Measurements from ENCODE around the gene RNF227. TPM values are rescaled to one million over a fixed set of nuclear protein-coding genes. Genes with fewer than 3 reads are reported as not detected.

Gene RNF227
- total RNA-seq, 1 experiment from 2014 or later = 0.11 TPM

GRCh38 chr17:7950578-7950977 is 34.5 kb upstream of the RNF227 start:
- CTCF ChIA-PET = no interaction called here
- DNase-seq = no peak

GRCh38 chr17:7947651-7948050 is 31.6 kb upstream of the RNF227 start:
- no peak overlapping the region for H3K27ac ChIP-seq (ENCODE audit: low read length)
- H3K9ac ChIP-seq (ENCODE audit: low read length) = no peak overlapping the region
- POLR2A ChIA-PET (ENCODE audit: unreplicated experiment) = no interaction called here
- no peak for DNase-seq
- TF ChIP-seq CTCF (conservative IDR thresholded peaks at IDR 0.05; ENCODE audit: low read depth, low read length) (no peak), EZH2phosphoT487 (IDR thresholded peaks at IDR 0.05; ENCODE audit: borderline replicate concordance, low read length) (no peak), EZH2 (IDR thresholded peaks at IDR 0.05; ENCODE audit: low read length, unreplicated experiment) (no peak)
- CTCF ChIA-PET = no interaction called here
- no peaks in the 10 kb centered on the region for H3K9me2 ChIP-seq (replicated peaks; ENCODE audit: low read length)
- BruUV-seq (replicated peaks) = no TSS peak
- H3K36me3 ChIP-seq (ENCODE audit: low read depth, low read length) = no peaks in the 10 kb centered on the region; the same call in none of the 2 replicates
- H3K4me1 ChIP-seq (ENCODE audit: insufficient read depth, low read length) = no peaks in the 10 kb centered on the region
- H3K9me3 ChIP-seq (ENCODE audit: low read length) = no peaks in the 10 kb centered on the region
- H3F3A ChIP-seq (ENCODE audit: low read length, unreplicated experiment) = no peaks in the 10 kb centered on the region
- no peak overlapping the region for H3K4me2 ChIP-seq (ENCODE audit: low read length)
- intact Hi-C loops (cut with micrococcal nuclease) = no loop called here
- no peak overlapping the region for H2AFZ ChIP-seq (ENCODE audit: low read length)
- H4K20me1 ChIP-seq (ENCODE audit: low read length) = no peaks in the 10 kb centered on the region
- H3K79me2 ChIP-seq (ENCODE audit: low read length) = no peaks in the 10 kb centered on the region
- ATAC-seq = no peak
- H3K27me3 ChIP-seq (ENCODE audit: low read length) = no peaks in the 10 kb centered on the region
- no peak overlapping the region for H3K4me3 ChIP-seq (ENCODE audit: low read length)

More at GRCh38 chr17:7950578-7950977, 34.5 kb upstream of the RNF227 start:
- Histone ChIP-seq H3K9me2 (replicated peaks; ENCODE audit: low read length) (no peaks in the 10 kb centered on the region), H3K79me2 (ENCODE audit: low read length) (no peaks in the 10 kb centered on the region), H3K27me3 (ENCODE audit: low read length) (no peaks in the 10 kb centered on the region), H4K20me1 (ENCODE audit: low read length) (no peaks in the 10 kb centered on the region), H2AFZ (ENCODE audit: low read length) (no peak overlapping the region), H3K27ac (ENCODE audit: low read length) (no peak overlapping the region), H3K9me3 (ENCODE audit: low read length) (no peaks in the 10 kb centered on the region), H3K9ac (ENCODE audit: low read length) (no peak overlapping the region), H3K4me1 (ENCODE audit: insufficient read depth, low read length) (no peaks in the 10 kb centered on the region), H3F3A (ENCODE audit: low read length, unreplicated experiment) (no peaks in the 10 kb centered on the region), H3K4me2 (ENCODE audit: low read length) (no peak overlapping the region), H3K36me3 (ENCODE audit: low read depth, low read length) (no peaks in the 10 kb centered on the region; the same call in none of the 2 replicates), H3K4me3 (ENCODE audit: low read length) (no peak overlapping the region)
- BruUV-seq (replicated peaks) = no TSS peak
- POLR2A ChIA-PET (ENCODE audit: unreplicated experiment) = no interaction called here
- intact Hi-C loops (cut with micrococcal nuclease) = no loop called here
- TF ChIP-seq EZH2 (IDR thresholded peaks at IDR 0.05; ENCODE audit: low read length, unreplicated experiment) (no peak), EZH2phosphoT487 (IDR thresholded peaks at IDR 0.05; ENCODE audit: borderline replicate concordance, low read length) (no peak), CTCF (conservative IDR thresholded peaks at IDR 0.05; ENCODE audit: low read depth, low read length) (no peak)
- no peak for ATAC-seq

GRCh38 chr17:7946441-7946840 is 30.4 kb upstream of the RNF227 start:
- ChIA-PET POLR2A (ENCODE audit: unreplicated experiment) (no interaction called here), CTCF (no interaction called here)
- Histone ChIP-seq H4K20me1 (ENCODE audit: low read length) (no peaks in the 10 kb centered on the region), H3K9ac (ENCODE audit: low read length) (no peak overlapping the region), H3K27me3 (ENCODE audit: low read length) (no peaks in the 10 kb centered on the region), H3K4me2 (ENCODE audit: low read length) (no peak overlapping the region), H3F3A (ENCODE audit: low read length, unreplicated experiment) (no peaks in the 10 kb centered on the region), H3K4me3 (ENCODE audit: low read length) (no peak overlapping the region), H3K9me2 (replicated peaks; ENCODE audit: low read length) (no peaks in the 10 kb centered on the region), H3K36me3 (ENCODE audit: low read depth, low read length) (no peaks in the 10 kb centered on the region; the same call in none of the 2 replicates), H3K79me2 (ENCODE audit: low read length) (no peaks in the 10 kb centered on the region), H3K27ac (ENCODE audit: low read length) (no peak overlapping the region), H3K9me3 (ENCODE audit: low read length) (no peaks in the 10 kb centered on the region), H2AFZ (ENCODE audit: low read length) (no peak overlapping the region), H3K4me1 (ENCODE audit: insufficient read depth, low read length) (no peaks in the 10 kb centered on the region)
- intact Hi-C loops (cut with micrococcal nuclease) = no loop called here
- BruUV-seq (replicated peaks) = no TSS peak
- ATAC-seq (no peak), DNase-seq (no peak)
- TF ChIP-seq EZH2 (IDR thresholded peaks at IDR 0.05; ENCODE audit: low read length, unreplicated experiment) (no peak), CTCF (conservative IDR thresholded peaks at IDR 0.05; ENCODE audit: low read depth, low read length) (no peak), EZH2phosphoT487 (IDR thresholded peaks at IDR 0.05; ENCODE audit: borderline replicate concordance, low read length) (no peak)
